Neuronal stem cell (in vitro differentiated cells): ENCODE results near the gene ENG.

ENCODE experiments used
- DNase-seq: peaks from one replicate; pipeline ENCODE4 v3.0.0-alpha.2; 2013; ENCODE audit warnings: low spot score
- H2AFZ ChIP-seq: one replicate; pipeline ENCODE4 v1.6.1; 2013; ENCODE audit warnings: mild to moderate bottlenecking, low read length, inconsistent platforms
- H2AK5ac ChIP-seq: 2 replicates; pipeline ENCODE4 v1.6.1; 2013; ENCODE audit warnings: low read depth, mild to moderate bottlenecking, inconsistent platforms, low read length, moderate library complexity, mixed read lengths
- H2BK120ac ChIP-seq: 2 replicates; pipeline ENCODE4 v1.6.1; 2013; ENCODE audit warnings: low read depth, mild to moderate bottlenecking, inconsistent platforms, low read length, moderate library complexity, mixed read lengths
- H2BK12ac ChIP-seq: one replicate; pipeline ENCODE4 v1.6.1; 2013; ENCODE audit warnings: low read length, inconsistent platforms
- H2BK15ac ChIP-seq: 2 replicates; pipeline ENCODE4 v1.6.1; 2013; ENCODE audit warnings: mild to moderate bottlenecking, low read length, inconsistent platforms, mixed read lengths
- H2BK5ac ChIP-seq: one replicate; pipeline ENCODE4 v1.6.1; 2013; ENCODE audit warnings: inconsistent platforms, mild to moderate bottlenecking, low read length, moderate library complexity
- H3K14ac ChIP-seq: one replicate; pipeline ENCODE4 v1.6.1; 2013; ENCODE audit warnings: low read length, inconsistent platforms
- H3K18ac ChIP-seq: 2 replicates; pipeline ENCODE4 v1.6.1; 2013; ENCODE audit warnings: low read length, inconsistent platforms
- H3K23ac ChIP-seq: 2 replicates; pipeline ENCODE4 v1.6.1; 2013; ENCODE audit warnings: low read depth, mild to moderate bottlenecking, mixed read lengths, low read length, inconsistent platforms; ENCODE audit not compliant: poor library complexity
- H3K27ac ChIP-seq: replicated peaks from 3 replicates; pipeline ENCODE4 v1.5.1; 2013; ENCODE audit warnings: low read length, inconsistent platforms
- H3K27me3 ChIP-seq, 3 experiments: 2 replicates each; pipeline ENCODE4 v1.6.1; 2013; ENCODE audit warnings: low read length in 3 of 3, mild to moderate bottlenecking in 2 of 3, inconsistent platforms in 1 of 3, low read depth in 1 of 3, mixed read lengths in 1 of 3, moderate library complexity in 1 of 3; ENCODE audit not compliant: control insufficient read depth in 3 of 3, insufficient read depth in 3 of 3
- H3K36me3 ChIP-seq, 2 donors: replicated peaks in 1 of 2; 2 replicates each; pipeline ENCODE4 v1.6.1; 2013; ENCODE audit warnings: low read length in 2 of 2; ENCODE audit not compliant: control insufficient read depth in 2 of 2, insufficient read depth in 2 of 2
- H3K4ac ChIP-seq: 2 replicates; pipeline ENCODE4 v1.6.1; 2013; ENCODE audit warnings: inconsistent platforms, mild to moderate bottlenecking, low read length, moderate library complexity
- H3K4me1 ChIP-seq, 2 donors: 1 replicate in 1 of 2; 2 replicates in 1 of 2; pipeline ENCODE4 v1.6.1; 2013; ENCODE audit warnings: low read length in 2 of 2, low read depth in 1 of 2; ENCODE audit not compliant: control insufficient read depth in 2 of 2, insufficient read depth in 1 of 2
- H3K4me2 ChIP-seq: one replicate; pipeline ENCODE4 v1.6.1; 2013; ENCODE audit warnings: mild to moderate bottlenecking, low read length, inconsistent platforms; ENCODE audit not compliant: insufficient read depth, poor library complexity, severe bottlenecking
- H3K4me3 ChIP-seq, 2 donors: 2 replicates each; pipeline ENCODE4 v1.5.1; 2013; ENCODE audit warnings: low read length in 2 of 2, mild to moderate bottlenecking in 2 of 2, inconsistent platforms in 1 of 2, moderate library complexity in 1 of 2
- H3K79me1 ChIP-seq: one replicate; pipeline ENCODE4 v1.6.1; 2013; ENCODE audit warnings: low read depth, mild to moderate bottlenecking, inconsistent platforms, low read length, moderate library complexity
- H3K9ac ChIP-seq: one replicate; pipeline ENCODE4 v1.6.1; 2013; ENCODE audit warnings: mild to moderate bottlenecking, low read depth, low read length, inconsistent platforms; ENCODE audit not compliant: poor library complexity
- H3K9me3 ChIP-seq, 2 donors: replicated peaks in 1 of 2; 2 replicates each; pipeline versions ENCODE3 to v1.6.1; 2013; ENCODE audit warnings: low read length in 2 of 2, mild to moderate bottlenecking in 2 of 2, inconsistent platforms in 1 of 2, low read depth in 1 of 2, mixed read lengths in 1 of 2, moderate library complexity in 1 of 2; ENCODE audit not compliant: control insufficient read depth in 2 of 2, insufficient read depth in 1 of 2
- H4K8ac ChIP-seq: one replicate; pipeline ENCODE4 v1.6.1; 2013; ENCODE audit warnings: low read depth, mild to moderate bottlenecking, inconsistent platforms, low read length, moderate library complexity
- H4K91ac ChIP-seq: one replicate; pipeline ENCODE4 v1.6.1; 2013; ENCODE audit warnings: low read length, low read depth, mild to moderate bottlenecking, inconsistent platforms; ENCODE audit not compliant: poor library complexity
- WGBS, 2 donors: extraction: QIAGEN DNeasy Blood & Tissue Kit; methylation state at CpG; one replicate each; pipeline ENCODE4 v1.1.7; 2013; ENCODE audit warnings: missing lambda C conversion rate in 2 of 2, mixed read lengths in 1 of 2; ENCODE audit not compliant: insufficient read length in 2 of 2, insufficient replicate concordance in 1 of 2; ENCODE audit errors: extremely low coverage in 2 of 2; 5-methylcytosine and 5-hydroxymethylcytosine counted together

The ENG gene

DNA sequence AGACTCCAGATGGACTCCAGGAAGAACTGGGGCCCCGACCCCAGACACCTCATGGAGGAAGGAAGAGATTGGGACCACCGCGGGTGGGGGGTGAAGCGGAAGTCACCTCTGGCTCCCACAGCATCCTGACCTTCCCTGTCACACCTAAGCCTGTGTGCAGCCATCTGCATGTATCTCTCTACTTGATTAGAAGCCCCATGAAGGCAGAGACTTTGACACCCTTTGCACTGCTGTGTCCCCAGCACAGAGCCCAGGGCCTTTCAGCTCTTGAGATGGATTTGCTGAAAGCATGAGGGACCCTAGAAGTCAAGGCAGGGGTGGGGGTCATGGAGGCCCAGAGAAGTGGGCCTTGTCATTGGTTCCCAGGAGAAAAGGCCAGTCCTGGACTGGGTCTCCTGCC lies 2.8 kb upstream of the ENG start:
- no peak overlapping the region for H3K4me2 ChIP-seq
- no peak overlapping the region for H3K4me3 ChIP-seq
- peaks cover 0 to 3% of the 10 kb centered on the region in 2 donors for H3K4me1 ChIP-seq
- H2AFZ ChIP-seq = no peak overlapping the region
- H3K9me3 ChIP-seq = no peaks in the 10 kb centered on the region
- peak overlapping the region; percentile 72 for H2BK15ac ChIP-seq
- peak overlapping the region; percentile 99 for H2AK5ac ChIP-seq
- H3K9ac ChIP-seq = peak overlapping the region; percentile 55
- no peak overlapping the region for H4K8ac ChIP-seq
- no peaks in the 10 kb centered on the region for H3K27me3 ChIP-seq
- peaks cover 1% of the 10 kb centered on the region for H3K79me1 ChIP-seq
- H4K91ac ChIP-seq = peak overlapping the region; percentile 46
- H3K4ac ChIP-seq = peak overlapping the region; percentile 54
- H2BK120ac ChIP-seq = no peak overlapping the region
- peak overlapping the region; percentile 20 for H2BK5ac ChIP-seq
- WGBS, 2 donors = no CpG with 5 or more reads among the region's 4 CpGs
- no peaks in the 10 kb centered on the region for H3K36me3 ChIP-seq
- no peak overlapping the region for H3K14ac ChIP-seq
- no peak overlapping the region for H3K27ac ChIP-seq
- no peak overlapping the region for H3K23ac ChIP-seq
- no peak overlapping the region for H2BK12ac ChIP-seq
- peak overlapping the region; percentile 77 for H3K18ac ChIP-seq
- DNase-seq = no peak

DNA sequence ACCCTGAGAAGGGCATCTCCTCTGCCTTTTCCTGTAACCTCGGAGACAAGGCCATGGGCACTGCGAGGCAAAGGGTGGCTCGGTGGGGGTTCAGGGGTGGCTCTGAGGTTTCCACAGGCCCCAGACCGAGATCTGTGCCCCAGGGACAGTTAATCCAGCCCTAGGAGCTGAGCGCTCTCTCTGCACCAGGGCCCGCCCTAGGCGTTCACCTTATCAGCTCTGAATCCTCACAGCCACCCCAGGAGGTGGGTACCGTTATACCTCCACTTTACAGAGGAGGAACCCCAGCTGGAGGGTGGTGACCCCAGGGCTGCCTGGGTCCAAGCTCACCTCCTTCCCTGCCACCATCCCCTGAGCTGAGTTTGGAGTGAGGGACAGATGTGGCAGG lies 2.3 kb upstream of the ENG start:
- Histone ChIP-seq H2BK15ac (peak overlapping the region; percentile 39), H4K91ac (no peak overlapping the region), H3K4me2 (no peak overlapping the region), H2BK12ac (peak overlapping the region; percentile 75), H3K9ac (no peak overlapping the region), H3K4me3 (no peak overlapping the region), H4K8ac (no peak overlapping the region), H2BK120ac (no peak overlapping the region), H3K9me3 (no peaks in the 10 kb centered on the region), H3K4ac (no peak overlapping the region), H3K36me3 (no peaks in the 10 kb centered on the region), H3K79me1 (peaks cover 1% of the 10 kb centered on the region), H3K23ac (peak overlapping the region; percentile 18), H2AFZ (no peak overlapping the region), H3K18ac (peak overlapping the region; percentile 60), H3K4me1 (peaks cover 0 to 3% of the 10 kb centered on the region in 2 donors), H2AK5ac (peak overlapping the region; percentile 1), H2BK5ac (peak overlapping the region; percentile 20), H3K27me3 (no peaks in the 10 kb centered on the region), H3K27ac (no peak overlapping the region), H3K14ac (no peak overlapping the region)
- no CpG with 5 or more reads among the region's 8 CpGs for WGBS, 2 donors
- no peak for DNase-seq

DNA sequence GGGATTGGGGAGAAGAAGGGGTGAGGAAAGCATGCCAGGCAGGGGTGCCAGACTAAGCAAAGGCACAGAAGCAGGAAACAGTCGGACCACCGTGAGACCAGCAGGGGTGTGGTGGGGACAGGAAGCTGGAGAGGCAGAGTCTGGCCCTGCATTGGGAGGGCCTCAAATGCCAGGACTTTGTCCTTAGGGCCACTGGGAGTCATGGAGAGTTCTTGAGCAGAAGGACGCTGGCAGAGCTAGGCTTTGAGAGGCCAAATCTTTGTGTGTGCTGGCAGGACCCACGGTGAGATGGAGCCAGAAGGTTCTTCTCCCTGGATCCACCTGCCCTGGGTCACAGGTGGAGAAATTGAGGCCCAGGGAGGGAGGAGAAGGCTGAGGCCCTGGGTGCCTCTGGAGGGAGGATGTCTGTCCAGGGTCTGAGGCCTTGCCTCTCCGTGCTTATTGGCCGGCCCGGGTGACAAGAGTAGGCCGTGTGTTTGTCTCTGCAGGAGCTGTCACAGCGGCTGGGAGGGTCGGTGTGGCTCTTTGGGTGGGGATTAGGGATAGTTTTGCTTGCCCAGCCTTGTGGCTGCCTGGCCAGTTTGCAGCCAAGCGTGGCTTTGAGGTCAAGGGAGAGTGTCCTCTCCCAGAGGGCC lies 1.8 kb upstream of the ENG start:
- Histone ChIP-seq H3K9me3 (no peaks in the 10 kb centered on the region), H3K79me1 (peaks cover 1% of the 10 kb centered on the region), H3K18ac (peak overlapping the region; percentile 57), H3K4me2 (no peak overlapping the region), H2BK12ac (peak overlapping the region; percentile 75), H4K8ac (no peak overlapping the region), H3K4me1 (peaks cover 0 to 3% of the 10 kb centered on the region in 2 donors), H2BK15ac (no peak overlapping the region), H3K4me3 (no peak overlapping the region), H3K36me3 (no peaks in the 10 kb centered on the region), H3K23ac (no peak overlapping the region), H4K91ac (no peak overlapping the region), H3K27me3 (no peaks in the 10 kb centered on the region), H2AFZ (no peak overlapping the region), H3K4ac (no peak overlapping the region), H2AK5ac (peak overlapping the region; percentile 1), H3K27ac (no peak overlapping the region), H2BK120ac (no peak overlapping the region), H3K9ac (no peak overlapping the region), H3K14ac (no peak overlapping the region), H2BK5ac (no peak overlapping the region)
- no peak for DNase-seq
- no CpG with 5 or more reads among the region's 11 CpGs for WGBS, 2 donors

DNA sequence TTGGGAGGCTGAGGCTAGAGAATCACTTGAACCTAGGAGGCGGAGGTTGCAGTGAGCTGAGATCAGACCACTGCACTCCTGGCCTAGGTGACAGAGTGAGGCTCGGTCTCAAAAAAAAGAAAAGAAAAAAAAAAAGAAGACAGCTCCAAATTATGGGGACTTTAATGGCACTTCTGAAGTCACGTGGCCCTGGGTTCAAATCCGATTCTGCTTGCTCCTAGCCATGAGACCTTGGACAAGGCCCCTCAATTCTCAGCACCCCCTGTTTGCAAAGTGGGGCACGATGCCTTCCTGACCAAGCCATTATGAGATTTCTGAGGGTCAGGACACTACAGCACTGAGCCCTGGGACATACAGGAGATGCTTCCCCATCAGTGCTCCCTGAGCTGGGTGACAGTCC lies 1.1 kb upstream of the ENG start:
- Histone ChIP-seq H4K91ac (no peak overlapping the region), H3K27me3 (no peaks in the 10 kb centered on the region), H3K4me1 (peaks cover 0 to 3% of the 10 kb centered on the region in 2 donors), H3K9me3 (no peaks in the 10 kb centered on the region), H2BK15ac (no peak overlapping the region), H3K18ac (no peak overlapping the region), H3K4me2 (no peak overlapping the region), H3K4ac (no peak overlapping the region), H3K4me3 (no peak overlapping the region), H3K9ac (no peak overlapping the region), H2BK5ac (no peak overlapping the region), H2BK120ac (no peak overlapping the region), H4K8ac (no peak overlapping the region), H3K79me1 (peaks cover 1% of the 10 kb centered on the region), H3K23ac (no peak overlapping the region), H3K36me3 (no peaks in the 10 kb centered on the region), H3K27ac (no peak overlapping the region), H2AFZ (no peak overlapping the region), H3K14ac (no peak overlapping the region), H2AK5ac (peak overlapping the region; percentile 1), H2BK12ac (no peak overlapping the region)
- DNase-seq = no peak
- no CpG with 5 or more reads among the region's 5 CpGs for WGBS, 2 donors
